ENCODE data around the gene PRR23C.
"Not testable (repeated sequence)": the region's sequence is repeated elsewhere in the genome, so short reads cannot be mapped to it uniquely, and the experiment has no call there.

PRR23C gene

DNA sequence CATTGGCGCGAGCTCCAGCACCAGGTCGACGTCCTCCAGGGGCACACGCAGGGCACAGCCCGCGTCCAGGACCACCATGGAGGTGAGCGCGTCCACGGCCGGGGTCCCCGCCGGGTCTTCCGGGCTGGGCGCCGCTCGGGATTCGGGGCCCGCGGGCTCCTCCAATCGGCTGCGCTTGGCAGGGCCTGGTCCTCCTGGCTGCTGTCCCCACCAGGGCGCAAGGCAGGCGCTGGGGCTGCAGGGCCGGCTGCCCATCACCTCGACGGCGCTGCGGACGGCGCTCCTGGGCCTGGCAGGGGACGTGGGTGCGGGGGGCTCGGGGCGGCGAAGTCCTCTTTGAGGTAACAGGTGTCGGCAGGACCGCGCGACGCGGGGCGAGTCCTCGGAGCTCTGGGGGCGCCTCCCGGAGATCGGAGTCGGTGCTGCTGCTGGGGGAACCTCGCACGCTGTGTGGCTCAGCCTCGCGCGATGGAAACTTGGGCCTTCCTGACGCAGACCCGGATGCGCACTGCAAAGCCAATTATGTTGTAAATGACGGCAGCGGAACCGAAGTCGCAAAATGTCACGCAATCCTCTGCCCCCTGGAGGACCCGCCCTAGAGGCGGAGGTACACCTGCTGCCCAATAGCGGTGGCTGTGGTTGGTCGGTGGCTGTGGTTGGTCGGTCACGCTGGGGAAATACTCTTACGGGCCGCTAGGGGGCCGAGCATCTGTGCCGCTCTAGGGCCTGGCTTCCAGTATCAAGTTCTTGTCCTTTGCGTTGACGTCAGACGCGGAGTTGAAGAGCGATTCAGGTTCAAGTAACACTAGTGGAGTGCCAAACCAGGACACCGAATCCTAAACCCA lies at the start of gene PRR23C:
PRR23C (minus strand) TSS at position 527 of the 845 bp plus-strand sequence; CDS start at position 255, 272 bp downstream.
- no peak for DNase-seq (ENCODE audit: low read depth)

DNA sequence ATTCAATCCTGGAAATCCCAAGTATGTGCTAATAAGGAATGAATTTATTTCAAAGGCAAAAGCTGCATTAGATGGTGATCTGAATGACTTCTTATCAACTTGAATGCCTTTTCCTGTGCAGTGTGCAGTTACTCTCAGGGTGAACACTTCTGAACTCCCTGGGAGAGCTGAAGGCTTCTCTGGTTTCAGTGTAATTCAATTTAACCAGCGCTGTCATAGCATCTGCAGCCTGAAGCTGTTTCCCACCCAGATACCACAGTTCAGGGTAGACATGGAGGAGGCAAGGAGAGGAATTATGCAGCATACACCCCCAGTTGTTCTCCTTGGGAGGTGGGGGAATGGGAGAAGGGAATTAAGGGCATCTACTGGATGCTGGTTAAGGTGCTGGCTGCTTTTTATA lies 49.1 kb upstream of the PRR23C start:
- DNase-seq (ENCODE audit: low read depth) = no peak

DNA sequence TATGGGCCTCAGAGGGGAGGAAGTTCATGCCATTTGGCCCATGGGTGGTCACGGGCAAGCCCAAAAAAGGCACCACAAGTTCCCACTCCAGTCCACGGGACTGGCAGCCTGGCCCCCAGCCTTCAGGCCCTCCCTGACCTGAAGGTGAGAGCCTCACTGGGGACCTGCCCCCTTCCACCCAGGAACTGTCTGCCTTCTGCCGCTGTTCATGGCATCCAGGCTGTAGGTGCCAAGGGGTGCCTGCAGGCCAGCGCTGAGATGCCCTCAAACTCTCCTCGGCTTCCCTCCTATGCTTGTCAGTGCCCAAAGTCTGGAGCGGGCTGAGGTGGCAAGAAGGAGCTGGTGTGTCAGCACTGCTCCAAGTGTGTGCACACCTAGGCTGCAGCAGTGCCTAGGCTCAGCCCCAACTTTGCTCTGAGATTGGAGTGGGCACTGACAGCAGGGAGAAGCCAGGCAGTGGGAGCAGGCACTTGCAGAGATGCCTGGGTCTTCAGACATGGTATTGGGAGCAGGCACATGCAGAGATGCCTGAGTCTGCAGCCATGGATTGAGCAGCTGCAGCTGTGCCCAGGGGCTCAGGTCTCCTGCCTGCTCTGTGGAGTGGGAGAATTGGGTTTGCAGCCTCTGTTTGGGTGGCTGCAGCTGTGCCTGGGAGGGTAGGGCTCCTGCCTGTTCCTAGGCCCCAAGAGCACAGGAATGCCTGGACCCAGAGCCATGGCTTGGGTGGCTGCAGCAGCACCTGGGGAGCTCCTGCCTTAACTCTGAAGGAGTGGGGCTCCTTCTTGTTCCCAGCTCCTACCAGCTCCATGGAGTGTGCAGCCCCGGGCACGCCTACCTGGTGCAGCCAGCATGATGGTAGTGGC lies 44.0 kb upstream of the PRR23C start:
- DNase-seq (ENCODE audit: low read depth) = no peak

DNA sequence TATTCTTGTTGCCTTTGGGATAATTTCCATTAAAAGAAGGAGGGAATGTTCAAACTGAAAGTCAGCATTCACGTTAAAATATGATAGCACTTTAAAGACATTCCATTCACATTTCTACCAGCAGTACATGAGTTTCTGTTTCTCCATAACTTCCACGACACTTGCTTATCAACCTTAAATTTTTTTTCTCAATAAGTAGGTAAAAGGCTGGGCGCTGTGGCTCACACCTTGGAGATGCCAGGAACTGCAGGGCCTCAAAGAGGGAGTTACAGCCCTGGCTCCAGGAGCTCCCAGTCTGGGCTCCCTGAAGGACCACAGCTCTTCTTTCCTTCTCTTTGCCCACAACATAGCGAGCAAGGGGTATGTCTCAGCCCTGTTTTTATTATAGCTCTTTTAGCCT lies 42.9 kb upstream of the PRR23C start:
- DNase-seq (ENCODE audit: low read depth) = no peak

DNA sequence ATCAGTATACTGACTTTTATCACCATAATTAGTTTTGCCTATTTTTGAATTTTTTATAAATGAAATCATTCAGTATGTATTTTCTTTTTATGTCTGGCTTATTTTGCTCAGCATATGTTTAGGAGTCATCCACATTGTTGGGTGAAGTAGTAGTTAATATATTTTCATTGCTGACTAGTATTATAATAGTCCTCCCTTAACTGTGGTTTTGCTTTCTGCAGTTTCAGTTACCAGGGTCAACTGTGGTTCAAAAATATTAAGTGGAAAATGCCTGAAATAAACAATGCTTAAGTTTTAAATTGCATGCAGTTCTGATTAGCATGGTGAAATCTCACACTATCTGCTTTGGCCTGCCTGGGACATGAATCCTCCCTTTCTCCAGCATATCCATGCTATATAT lies 39.5 kb upstream of the PRR23C start:
- peak; percentile 3 for DNase-seq (ENCODE audit: low read depth)

DNA sequence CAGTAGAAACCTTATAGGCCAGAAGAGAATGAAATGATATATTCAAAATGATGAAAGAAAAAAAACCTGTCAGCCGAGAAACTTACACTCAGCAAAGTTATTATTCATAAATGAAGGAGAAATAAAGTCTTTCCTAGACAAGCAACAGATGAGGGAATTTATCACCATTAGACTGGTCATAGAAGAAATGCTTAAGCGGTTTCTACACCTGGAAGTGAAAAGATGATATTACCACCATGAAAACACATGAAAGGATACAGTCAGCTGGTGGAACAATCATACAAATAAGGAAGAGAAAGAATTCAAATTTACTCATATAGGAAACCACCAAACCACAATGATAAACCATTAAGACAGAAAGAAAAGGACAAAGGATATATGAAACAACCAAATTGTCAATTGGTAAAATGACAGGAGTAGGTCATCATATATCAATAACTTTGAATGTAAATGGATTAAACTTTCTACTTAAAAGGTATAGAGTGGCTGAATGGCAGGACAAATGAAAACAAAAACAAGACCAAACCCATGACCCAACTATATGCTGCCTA lies 29.9 kb upstream of the PRR23C start:
- no peak for DNase-seq (ENCODE audit: low read depth)

DNA sequence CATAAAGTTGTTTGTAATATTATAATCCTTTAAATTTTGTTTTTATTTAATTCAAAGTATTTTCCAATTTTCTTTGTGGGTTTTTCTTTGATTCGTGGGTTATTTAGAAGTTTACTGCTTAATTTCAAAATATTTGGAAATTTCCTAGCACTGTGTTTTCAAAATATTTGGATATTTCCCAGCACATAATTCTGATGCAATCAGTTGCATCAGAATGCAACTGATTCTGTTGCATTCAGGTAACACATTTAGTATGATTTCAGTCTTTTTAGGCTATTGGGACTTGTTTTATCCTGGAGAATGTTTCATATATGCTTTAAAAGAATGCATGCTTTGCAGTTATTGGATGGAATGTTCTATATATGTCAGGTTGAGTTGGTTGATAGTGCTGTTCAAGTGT lies 18.2 kb upstream of the PRR23C start:
- no peak for DNase-seq (ENCODE audit: low read depth)

DNA sequence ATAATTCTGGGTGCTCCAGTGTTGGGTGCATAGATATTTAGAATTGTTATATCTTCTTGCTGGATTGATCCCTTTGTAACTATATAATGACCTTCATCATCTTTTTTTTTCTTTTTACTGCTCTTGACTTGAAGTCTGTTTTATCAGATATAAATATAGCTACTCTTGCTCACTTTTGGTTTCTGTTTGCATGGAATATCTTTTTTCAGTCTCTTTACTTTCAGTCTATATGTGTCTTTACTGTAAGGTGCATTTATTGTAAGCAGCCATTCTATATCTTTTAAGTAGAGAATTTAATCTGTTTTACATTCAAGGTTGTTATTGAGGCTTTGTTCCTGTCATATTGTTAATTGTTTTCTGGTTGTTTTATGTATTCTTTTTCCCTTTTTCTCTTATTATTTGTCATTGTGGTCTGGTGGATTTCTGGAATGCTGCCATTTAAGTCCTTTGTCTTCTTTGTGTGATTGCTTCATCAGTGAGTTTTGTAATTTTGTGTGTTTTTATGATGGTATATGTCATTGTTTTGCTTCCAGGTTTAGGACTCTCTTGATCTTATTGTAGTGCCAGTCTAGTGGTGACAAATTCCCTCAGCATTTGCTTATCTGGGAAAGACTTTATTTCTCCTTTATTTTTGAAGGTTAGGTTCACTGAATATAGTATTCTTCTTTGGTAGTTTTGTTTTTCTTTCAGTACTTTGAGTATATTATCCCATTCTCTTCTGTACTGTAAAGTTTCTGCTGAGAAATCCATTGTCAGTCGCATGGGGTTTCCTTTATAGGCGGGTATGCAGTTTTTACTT lies 8.3 kb upstream of the PRR23C start:
- DNase-seq (ENCODE audit: low read depth) = no peak

DNA sequence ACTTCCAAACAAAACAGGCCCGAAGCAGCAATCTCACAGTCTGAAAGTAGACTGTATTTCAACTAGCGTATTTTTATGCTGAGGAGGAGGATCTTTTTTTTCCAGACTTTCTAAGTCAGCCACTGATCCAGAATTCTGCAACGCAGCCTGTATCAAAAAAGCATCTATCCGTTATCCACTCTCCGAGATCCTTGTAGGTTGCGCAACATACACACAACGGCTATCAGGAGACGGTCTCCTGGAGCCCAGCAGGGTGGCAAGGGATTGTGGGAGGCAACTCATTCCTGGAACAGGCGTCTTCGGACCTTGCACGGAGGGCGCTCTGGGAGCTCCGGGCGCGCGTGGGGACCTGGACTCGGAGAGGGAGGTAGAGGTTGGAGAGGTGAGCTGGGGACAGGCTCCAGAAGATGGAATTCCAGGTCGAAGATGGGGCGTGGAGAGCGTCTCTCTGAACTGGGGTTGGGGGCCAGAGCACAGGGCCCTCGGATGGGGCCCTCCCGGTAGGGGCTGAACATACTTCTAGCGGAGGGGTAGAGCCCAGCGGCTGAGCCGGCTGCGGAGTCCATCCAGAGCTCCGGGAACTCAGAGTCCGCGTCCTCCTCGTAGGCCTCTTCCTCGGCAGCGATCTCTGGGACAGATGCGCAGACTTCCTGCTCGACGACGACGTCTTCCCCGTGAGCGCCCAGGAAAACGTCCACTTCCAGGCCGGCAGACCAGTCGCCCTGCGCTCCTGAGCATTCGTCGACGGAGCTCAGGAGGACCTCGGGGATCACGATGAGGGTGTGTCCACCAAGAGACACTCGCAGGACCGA lies 932 bp downstream of the PRR23C start:
- DNase-seq (ENCODE audit: low read depth) = no peak

DNA sequence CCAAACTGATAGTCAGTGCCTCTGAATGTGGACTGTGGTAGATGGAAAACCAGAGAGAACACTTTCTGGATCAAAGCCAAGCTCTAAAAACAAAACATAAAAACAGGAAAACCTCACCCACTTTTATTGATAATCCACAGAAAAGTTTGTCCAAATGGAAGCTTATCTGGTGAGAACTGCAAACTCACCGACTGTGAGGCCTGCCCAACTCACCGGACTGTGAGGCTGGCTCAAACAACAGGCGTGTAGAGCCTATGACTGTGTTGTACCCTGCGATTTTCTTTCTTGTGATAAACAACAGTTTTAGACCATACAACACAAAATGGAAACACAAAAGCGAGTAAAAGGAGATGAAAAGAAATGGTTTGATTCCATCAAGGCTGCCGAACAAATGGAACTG lies 7.2 kb downstream of the PRR23C start:
- no peak for DNase-seq (ENCODE audit: low read depth)

DNA sequence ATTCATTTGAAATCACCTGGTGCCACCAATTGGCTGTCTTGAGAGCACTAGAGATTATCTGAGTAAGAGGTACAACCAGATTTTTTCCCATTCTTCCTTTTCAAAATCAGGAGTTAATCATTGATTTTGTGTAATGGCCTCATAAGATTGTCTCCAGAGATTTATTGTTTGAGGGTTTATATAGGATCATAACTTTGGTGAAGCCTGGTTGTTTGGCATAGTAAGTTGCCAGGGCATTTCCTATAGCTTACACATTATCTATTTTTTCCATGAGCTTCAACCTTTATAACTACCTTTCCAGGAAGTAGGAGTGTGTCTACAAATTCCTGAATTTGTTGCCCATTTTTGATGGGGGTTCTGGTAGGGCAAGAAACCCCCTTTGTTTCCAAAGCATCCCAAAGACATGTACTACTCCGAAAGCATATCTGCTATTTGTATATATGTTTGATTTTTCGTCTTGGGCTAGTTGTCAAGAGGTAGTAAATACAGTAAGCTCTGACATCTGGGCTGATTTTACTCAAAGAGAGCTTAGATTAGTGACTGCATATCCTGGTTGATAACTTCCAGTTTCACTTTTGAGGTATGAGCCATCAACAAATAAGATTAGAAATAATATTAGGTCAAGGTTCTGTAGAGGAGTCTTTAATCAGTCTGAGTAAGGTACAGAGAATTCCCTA lies 12.2 kb downstream of the PRR23C start:
- no peak for DNase-seq (ENCODE audit: low read depth)

DNA sequence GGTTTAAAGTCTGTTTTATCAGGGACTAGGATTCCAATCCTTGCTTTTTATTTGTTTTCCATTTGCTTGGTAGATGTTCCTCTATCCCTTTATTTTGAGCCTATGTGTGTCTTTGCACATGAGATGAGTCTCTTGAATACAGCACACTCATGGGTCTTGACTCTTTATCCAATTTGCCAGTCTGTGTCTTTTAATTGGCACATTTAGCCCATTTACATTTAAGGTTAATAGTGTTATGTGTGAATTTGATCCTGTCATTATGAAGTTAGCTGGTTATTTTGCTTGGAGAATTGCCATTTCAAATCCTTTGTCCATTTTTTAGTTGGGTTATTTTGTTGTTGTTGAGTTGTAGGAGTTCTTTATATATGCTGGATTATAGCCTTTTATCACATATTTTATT lies 14.1 kb downstream of the PRR23C start:
- DNase-seq (ENCODE audit: low read depth) = not testable (repeated sequence)

DNA sequence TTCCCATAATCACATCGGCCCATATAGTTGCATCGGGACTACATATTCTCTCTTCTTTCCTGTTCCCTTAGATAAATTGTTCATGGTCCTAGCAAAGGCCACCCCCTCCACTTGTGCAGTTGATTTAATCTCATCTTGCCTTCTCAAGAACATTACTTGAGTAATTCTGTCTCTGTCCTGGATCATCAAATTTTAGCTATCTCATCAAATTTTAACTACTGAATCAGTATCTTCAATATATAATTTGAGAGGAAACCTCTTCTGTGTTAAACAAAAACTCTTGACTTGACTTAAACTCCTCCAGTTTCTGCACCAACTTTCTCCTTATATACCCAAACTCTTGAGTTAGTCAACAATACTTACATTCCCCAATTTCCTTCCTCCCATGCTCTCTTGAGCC lies 19.7 kb downstream of the PRR23C start:
- DNase-seq (ENCODE audit: low read depth) = no peak

DNA sequence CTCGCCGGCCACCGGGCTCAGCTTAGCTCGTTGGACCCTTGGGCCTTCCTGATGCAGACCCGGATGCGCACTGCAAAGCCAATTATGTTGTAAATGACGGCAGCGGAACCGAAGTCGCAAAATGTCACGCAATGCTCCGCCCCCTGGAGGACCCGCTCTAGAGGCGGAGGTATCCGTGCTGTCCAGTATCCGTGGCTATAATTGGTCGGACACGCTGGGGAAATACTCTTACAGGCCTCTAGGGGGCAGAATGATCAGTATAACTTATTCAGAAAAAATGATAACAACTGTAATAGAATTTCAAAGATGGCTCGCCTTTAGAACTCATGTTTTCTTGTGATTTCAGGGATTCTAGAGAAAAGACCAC lies 23.8 kb downstream of the PRR23C start, which contains the start of gene PRR23B:
PRR23B (minus strand) TSS at position 59 of the 367 bp plus-strand sequence. CDS start 265 bp downstream, outside the sequence.
- DNase-seq (ENCODE audit: low read depth) = no peak

DNA sequence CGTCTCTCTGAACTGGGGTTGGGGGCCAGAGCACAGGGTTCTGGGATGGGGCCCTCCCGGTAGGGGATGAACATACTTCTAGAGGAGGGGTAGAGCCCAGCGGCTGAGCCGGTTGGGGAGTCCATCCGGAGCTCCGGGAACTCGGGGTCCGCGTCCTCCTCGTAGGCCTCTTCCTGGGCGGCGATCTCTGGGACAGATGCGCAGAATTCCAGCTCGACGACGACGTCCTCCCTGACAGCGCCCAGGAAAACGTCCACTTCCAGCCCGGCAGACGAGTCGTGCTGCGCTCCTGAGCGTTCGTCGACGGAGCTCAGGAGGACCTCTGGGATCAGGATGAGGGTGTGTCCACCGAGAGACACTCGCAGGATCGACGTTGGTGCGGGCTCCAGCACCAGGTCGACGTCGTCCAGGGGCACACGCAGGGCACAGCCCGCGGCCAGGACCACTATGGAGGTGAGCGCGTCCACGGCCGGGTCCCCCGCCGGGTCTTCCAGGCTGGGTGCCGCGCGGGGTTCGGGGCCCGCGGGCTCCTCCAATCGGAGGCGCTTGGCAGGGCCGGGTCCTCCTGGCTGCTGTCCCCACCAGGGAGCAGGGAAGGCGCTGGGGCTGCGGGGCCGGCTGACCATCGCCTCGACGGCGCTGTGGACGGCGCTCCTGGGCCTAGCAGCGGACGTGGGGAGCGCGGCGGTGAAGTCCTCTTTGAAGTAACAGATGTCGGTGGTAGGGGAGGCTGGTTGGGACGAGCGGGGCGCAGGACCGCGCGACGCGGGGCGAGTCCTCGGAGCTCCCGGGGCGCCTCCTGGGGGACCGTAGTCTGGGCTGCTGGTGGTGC lies 24.4 kb downstream of the PRR23C start:
- no peak for DNase-seq (ENCODE audit: low read depth)

DNA sequence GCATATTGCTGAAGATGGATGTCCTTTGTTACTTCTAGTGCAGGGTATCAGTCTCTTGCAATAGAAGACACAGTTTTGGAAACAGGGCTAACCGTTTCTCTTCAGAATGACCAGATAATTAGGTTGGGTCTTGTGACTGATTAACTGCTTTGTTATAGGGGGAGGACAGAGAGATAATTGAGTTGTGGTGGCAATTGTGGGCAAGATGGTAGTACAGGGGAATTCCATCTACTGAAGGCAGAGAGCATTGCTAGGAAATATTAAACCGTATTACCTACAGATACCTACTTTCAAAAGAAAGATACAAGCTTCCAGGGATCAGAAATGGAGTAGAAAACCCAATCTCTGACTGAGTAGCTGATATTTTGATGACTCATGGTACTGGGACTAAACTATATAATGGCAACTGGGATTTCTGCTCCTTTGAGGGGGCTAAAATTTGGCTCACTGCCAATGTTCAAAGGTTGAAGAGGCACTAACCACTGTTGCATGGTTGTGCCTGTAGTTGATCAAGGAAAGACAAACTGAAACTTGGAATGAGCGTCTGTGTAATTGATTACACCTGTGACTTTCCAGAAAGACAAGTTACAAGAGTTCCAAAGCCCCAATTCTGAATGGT lies 28.2 kb downstream of the PRR23C start:
- DNase-seq (ENCODE audit: low read depth) = no peak

DNA sequence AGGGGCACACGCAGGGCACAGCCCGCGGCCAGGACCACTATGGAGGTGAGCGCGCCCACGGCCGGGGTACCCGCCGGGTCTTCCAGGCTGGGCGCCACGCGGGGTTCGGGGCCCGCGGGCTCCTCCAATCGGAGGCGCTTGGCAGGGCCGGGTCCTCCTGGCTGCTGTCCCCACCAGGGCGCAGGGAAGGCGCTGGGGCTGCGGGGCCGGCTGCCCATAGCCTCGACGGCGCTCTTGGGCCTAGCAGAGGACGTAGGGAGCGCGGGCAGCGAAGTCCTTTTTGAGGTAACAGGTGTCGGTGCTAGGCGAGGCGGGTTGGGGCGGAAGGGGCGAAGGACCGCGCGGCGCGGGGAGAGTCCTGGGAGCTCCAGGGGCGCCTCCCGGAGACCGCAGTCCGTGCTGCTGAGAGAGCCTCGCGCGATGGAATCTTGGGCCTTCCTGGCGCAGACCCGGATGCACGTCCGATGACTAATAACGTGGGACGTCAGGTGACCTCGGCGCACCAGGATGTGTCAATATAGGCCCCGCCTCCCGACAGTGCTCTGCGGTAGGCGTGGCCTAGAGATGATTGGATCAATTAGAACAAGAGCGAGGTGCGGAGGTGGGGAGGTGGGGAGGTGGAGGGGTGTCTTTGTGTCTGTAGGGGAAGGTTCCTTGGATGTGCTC lies 38.5 kb downstream of the PRR23C start, which contains the start of gene PRR23A:
PRR23A (minus strand) TSS at position 218 of the 666 bp plus-strand sequence; CDS start at position 218, 0 bp downstream.
- DNase-seq (ENCODE audit: low read depth) = no peak

DNA sequence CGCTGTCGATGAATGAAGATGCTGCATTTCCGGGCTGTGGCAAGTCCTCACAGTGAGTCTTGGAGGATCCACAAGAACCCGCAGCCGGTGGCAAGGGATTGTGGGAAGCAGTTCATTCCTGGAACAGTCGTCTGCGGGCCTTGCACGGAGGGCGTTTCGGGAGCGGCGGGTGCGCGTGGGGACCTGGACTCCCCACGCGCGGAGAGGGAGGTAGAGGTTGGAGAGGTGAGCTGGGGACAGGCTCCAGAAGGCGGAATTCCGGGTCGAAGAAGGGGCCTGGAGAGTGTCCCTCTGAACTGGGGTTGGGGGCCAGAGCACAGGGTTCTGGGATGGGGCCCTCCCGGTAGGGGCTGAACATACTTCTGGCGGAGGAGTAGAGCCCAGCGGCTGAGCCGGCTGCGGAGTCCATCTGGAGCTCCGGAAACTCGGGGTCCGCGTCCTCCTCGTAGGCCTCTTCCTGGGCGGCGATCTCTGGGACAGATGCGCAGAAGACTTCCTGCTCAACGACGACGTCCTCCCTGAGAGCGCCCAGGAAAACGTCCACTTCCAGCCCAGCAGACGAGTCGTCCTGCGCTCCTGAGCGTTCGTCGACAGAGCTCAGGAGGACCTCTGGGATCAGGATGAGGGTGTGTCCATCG lies 39.2 kb downstream of the PRR23C start:
- no peak for DNase-seq (ENCODE audit: low read depth)
